SK-N-SH treated with all-trans-retinoic acid at 6 μM for 48 hours (cell line): ENCODE data around the gene GRM5.
"Not testable (repeated sequence)": the region's sequence is repeated elsewhere in the genome, so short reads cannot be mapped to it uniquely, and the experiment has no call there.

ENCODE experiments used
- ARNTL ChIP-seq: fragments of 450-650 bp; formaldehyde crosslinking; IDR thresholded peaks from 2 replicates; pipeline ENCODE4 v1.5.0; 2020; ENCODE audit warnings: low read depth, mild to moderate bottlenecking, moderate library complexity, borderline replicate concordance
- ISL1 ChIP-seq: fragments of 250-450 bp; sonication (Bioruptor Pico); IDR thresholded peaks from 2 replicates; pipeline ENCODE4 v2.1.2; 2022; ENCODE audit warnings: mild to moderate bottlenecking, moderate library complexity
- RARB ChIP-seq: fragments of 250-450 bp; sonication (Bioruptor Pico); IDR thresholded peaks from 2 replicates; pipeline ENCODE4 v1.8.0; 2021; ENCODE audit warnings: mild to moderate bottlenecking, moderate library complexity
- TCF4 ChIP-seq: fragments of 250-450 bp; sonication (Bioruptor Pico); IDR thresholded peaks from 2 replicates; pipeline ENCODE4 v1.8.0; 2021; ENCODE audit warnings: mild to moderate bottlenecking, moderate library complexity, borderline replicate concordance
- ZFP30 ChIP-seq: fragments of 450-650 bp; formaldehyde crosslinking; IDR thresholded peaks from 2 replicates; pipeline ENCODE4 v1.5.0; 2022; ENCODE audit warnings: mild to moderate bottlenecking, moderate library complexity
- ZNF8 ChIP-seq: fragments of 450-650 bp; formaldehyde crosslinking; IDR thresholded peaks from 2 replicates; pipeline ENCODE4 v1.5.0; 2020; ENCODE audit warnings: mild to moderate bottlenecking, moderate library complexity
- TF ChIP-seq, protein P1 (sequence below): fragments of 250-450 bp; sonication (Bioruptor Pico); IDR thresholded peaks from 2 replicates; pipeline ENCODE4 v1.5.1; 2020; ENCODE audit warnings: low read depth, mild to moderate bottlenecking, moderate library complexity
- TF ChIP-seq, protein P2 (sequence below): fragments of 250-450 bp; sonication (Bioruptor Pico); IDR thresholded peaks from 2 replicates; pipeline ENCODE4 v1.8.0; 2020; ENCODE audit warnings: mild to moderate bottlenecking, moderate library complexity, borderline replicate concordance

DNA sequence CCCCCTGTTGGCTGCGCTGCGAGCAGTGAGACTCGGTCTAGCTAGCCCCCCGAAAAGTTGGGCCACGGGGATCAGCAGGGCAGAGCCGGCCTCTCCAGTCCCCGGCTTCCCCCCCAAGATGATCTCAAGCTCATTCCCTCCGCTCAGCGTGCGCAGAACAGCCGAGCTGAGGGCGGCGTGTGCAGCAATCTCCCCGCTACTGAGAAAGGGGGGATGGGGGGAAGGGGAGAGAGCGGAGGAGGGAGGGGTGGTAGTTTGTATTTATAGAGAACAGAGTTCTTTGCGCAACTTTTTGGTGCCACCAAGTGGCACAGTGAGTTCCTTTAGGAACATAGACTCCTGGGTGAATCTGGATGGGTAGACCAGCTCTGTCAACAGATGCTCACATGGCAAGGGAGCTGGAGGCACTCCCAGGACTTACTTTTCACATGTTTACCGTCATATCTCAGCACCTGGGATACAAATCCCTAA lies 2.3 kb downstream of the GRM5 start:
- not testable (repeated sequence) for TF ChIP-seq ZNF8 (CRISPR knock-in tag); ARNTL (CRISPR knock-in tag); ZFP30 (CRISPR knock-in tag); TCF4 (CRISPR knock-in tag); ISL1; RARB
- TF ChIP-seq, protein P1, sequence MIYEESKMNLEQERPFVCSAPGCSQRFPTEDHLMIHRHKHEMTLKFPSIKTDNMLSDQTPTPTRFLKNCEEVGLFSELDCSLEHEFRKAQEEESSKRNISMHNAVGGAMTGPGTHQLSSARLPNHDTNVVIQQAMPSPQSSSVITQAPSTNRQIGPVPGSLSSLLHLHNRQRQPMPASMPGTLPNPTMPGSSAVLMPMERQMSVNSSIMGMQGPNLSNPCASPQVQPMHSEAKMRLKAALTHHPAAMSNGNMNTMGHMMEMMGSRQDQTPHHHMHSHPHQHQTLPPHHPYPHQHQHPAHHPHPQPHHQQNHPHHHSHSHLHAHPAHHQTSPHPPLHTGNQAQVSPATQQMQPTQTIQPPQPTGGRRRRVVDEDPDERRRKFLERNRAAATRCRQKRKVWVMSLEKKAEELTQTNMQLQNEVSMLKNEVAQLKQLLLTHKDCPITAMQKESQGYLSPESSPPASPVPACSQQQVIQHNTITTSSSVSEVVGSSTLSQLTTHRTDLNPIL (CRISPR knock-in tag) = not testable (repeated sequence)
- TF ChIP-seq, protein P2, sequence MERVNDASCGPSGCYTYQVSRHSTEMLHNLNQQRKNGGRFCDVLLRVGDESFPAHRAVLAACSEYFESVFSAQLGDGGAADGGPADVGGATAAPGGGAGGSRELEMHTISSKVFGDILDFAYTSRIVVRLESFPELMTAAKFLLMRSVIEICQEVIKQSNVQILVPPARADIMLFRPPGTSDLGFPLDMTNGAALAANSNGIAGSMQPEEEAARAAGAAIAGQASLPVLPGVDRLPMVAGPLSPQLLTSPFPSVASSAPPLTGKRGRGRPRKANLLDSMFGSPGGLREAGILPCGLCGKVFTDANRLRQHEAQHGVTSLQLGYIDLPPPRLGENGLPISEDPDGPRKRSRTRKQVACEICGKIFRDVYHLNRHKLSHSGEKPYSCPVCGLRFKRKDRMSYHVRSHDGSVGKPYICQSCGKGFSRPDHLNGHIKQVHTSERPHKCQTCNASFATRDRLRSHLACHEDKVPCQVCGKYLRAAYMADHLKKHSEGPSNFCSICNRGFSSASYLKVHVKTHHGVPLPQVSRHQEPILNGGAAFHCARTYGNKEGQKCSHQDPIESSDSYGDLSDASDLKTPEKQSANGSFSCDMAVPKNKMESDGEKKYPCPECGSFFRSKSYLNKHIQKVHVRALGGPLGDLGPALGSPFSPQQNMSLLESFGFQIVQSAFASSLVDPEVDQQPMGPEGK = not testable (repeated sequence)
